ENCODE measurements around the gene MCM3AP. TPM values are rescaled to one million over a fixed set of nuclear protein-coding genes. Genes with fewer than 3 reads are reported as not detected.
A peak's percentile ranks its signal among the peaks of the same experiment; 100 is the strongest.

The MCM3AP gene
- 79.8 TPM for polyA plus RNA-seq (2012; ENCODE audit: insufficient read depth, insufficient read length, low read depth)

DNA sequence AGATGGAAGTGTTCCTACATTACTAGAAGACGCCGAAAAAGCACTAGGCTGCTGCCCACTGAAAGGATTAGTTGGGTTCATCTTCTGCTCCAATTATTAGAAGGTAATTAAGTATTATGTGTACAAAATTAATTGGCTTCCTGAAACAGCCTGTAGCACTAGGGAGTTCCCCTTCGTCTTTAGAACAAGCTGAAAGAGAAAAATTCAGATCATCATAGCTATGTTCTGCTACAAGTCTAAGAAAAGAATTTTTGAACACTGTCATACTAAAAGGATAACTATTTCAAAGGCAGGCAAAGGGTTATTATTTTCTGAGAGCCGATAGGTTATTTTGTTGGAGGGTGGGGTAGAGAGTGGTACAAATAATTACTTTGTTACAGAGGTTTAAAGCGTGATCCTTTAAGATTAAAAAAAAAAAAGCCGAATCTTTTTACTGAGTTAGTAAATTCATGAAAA lies at the start of gene MCM3AP:
MCM3AP (minus strand) TSS at position 406 of the 456 bp plus-strand sequence; CDS start at position 81, 325 bp downstream.
- Histone ChIP-seq H3K4me3 (ENCODE audit: low read depth, low read length) (peak within 1 kb of the TSS; percentile 83), H3K27me3 (no peaks in the 10 kb centered on the region), H3K4me1 (peaks cover 8% of the 10 kb centered on the region), H3K36me3 (peaks cover 35% of the 10 kb centered on the region), H3K9me3 (no peaks in the 10 kb centered on the region)
- TF ChIP-seq, protein P1, sequence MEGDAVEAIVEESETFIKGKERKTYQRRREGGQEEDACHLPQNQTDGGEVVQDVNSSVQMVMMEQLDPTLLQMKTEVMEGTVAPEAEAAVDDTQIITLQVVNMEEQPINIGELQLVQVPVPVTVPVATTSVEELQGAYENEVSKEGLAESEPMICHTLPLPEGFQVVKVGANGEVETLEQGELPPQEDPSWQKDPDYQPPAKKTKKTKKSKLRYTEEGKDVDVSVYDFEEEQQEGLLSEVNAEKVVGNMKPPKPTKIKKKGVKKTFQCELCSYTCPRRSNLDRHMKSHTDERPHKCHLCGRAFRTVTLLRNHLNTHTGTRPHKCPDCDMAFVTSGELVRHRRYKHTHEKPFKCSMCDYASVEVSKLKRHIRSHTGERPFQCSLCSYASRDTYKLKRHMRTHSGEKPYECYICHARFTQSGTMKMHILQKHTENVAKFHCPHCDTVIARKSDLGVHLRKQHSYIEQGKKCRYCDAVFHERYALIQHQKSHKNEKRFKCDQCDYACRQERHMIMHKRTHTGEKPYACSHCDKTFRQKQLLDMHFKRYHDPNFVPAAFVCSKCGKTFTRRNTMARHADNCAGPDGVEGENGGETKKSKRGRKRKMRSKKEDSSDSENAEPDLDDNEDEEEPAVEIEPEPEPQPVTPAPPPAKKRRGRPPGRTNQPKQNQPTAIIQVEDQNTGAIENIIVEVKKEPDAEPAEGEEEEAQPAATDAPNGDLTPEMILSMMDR (IDR thresholded peaks at IDR 0.05; ENCODE audit: low read depth, low read length), result no peak
- DNase-seq, result no peak

DNA sequence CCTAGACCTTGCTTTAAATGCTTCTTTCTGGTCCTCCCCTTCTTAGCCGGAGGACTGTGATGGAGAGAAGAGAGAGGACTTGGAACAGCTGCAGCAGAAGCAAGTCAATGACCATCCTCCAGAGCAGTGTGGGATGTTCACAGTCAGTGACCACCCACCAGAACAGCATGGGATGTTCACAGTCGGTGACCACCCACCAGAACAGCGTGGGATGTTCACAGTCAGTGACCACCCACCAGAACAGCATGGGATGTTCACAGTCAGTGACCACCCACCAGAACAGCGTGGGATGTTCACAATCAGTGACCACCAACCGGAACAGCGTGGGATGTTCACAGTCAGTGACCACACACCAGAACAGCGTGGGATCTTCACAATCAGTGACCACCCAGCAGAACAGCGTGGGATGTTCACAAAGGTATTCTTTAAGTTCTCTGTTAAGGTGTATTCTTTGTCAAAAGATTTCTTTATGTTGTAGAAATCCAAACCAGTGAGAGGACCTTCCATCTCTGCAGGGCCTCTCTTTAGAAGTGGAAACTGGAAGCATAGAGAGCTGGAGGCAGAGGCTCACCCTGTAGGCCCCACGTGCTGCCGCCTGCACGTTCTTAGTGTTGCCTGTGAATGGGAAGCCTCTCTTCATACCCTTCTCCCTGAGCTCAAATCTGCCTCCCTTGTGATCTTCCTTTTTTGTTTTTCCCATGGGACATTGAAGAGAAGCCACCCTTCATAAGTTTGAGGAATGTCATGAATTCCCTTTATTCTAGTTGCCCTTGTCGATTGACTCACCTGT lies 49.1 kb upstream of the MCM3AP start:
- Histone ChIP-seq H3K4me1 (no peaks in the 10 kb centered on the region), H3K36me3 (peaks cover 72% of the 10 kb centered on the region)
- TF ChIP-seq, protein P1 (IDR thresholded peaks at IDR 0.05; ENCODE audit: low read depth, low read length), result no peak

DNA sequence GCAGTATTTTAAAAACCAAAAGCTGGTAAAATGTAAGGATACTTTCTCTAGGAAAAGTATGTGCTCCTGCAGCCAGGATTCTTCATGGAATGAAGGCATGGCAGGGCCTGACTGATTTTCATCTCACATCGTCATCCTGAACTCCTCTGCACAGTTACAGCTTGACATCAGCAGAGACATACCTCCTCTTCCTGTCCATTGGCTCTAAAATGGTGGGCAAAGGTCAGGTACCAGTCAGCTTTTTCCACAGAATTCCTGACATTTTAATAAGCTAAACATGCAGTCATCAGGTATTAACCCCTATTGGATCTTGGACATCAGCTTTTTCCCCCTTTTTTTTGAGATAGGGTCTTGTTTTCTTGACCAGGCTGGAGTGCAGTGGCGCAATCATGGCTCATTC lies 44.4 kb upstream of the MCM3AP start:
- TF ChIP-seq, protein P1 (IDR thresholded peaks at IDR 0.05; ENCODE audit: low read depth, low read length), result no peak
- peaks cover 38% of the 10 kb centered on the region for H3K36me3 ChIP-seq
- no peaks in the 10 kb centered on the region for H3K4me1 ChIP-seq
- H3K4me3 ChIP-seq (ENCODE audit: low read depth, low read length), result no peak overlapping the region
- DNase-seq, result no peak
- no peaks in the 10 kb centered on the region for H3K9me3 ChIP-seq
- H3K27me3 ChIP-seq, result no peaks in the 10 kb centered on the region

More for the DNA sequence above, 49.1 kb upstream of the MCM3AP start:
- Histone ChIP-seq H3K9me3 (no peaks in the 10 kb centered on the region), H3K4me3 (ENCODE audit: low read depth, low read length) (no peak overlapping the region), H3K27me3 (no peaks in the 10 kb centered on the region)
- DNase-seq, result no peak

DNA sequence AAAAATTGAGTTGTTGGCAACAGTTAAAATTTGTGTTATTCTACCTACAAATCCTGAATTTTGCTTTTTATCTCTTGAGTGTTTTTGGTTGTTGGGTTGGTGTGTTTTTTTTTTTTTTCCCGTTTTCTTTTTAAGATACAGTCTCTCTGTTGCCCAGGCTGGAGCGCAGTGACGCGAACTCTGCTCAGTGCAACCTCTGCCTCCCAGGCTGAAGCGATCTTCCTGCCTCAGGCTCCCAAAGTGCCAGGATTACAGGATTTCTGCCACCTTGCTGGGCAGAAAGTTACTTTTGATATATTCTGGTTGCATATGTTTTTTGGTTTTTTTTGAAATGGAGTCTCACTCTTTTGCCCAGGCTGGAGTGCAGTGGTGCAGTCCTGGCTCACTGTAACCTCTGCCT lies 42.7 kb upstream of the MCM3AP start:
- H3K27me3 ChIP-seq, result no peaks in the 10 kb centered on the region
- H3K36me3 ChIP-seq, result peaks cover 35% of the 10 kb centered on the region
- TF ChIP-seq, protein P1 (IDR thresholded peaks at IDR 0.05; ENCODE audit: low read depth, low read length), result no peak
- no peaks in the 10 kb centered on the region for H3K4me1 ChIP-seq
- no peak for DNase-seq
- H3K4me3 ChIP-seq (ENCODE audit: low read depth, low read length), result no peak overlapping the region
- no peaks in the 10 kb centered on the region for H3K9me3 ChIP-seq

DNA sequence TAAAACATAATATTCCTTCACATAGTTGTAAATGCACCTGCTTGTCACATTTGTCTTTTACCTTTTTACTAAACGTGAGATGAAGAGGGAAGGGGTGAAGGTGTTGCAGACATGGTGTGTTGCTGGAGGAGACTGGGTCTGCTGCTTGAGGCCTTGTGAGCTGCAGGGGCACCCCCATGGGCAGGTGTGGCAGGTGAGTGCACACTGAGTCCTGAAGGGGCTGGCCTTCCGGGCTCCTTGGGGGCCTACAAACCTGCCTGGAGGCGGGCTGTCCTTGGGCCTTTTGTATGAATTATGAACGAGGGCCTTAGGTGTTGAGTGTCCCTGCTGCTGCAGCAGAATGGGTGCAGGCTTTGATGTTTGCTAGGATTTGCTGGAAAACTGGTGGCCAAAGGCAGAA lies 42.3 kb upstream of the MCM3AP start:
- H3K9me3 ChIP-seq, result no peaks in the 10 kb centered on the region
- no peak for DNase-seq
- H3K4me1 ChIP-seq, result no peaks in the 10 kb centered on the region
- TF ChIP-seq, protein P1 (IDR thresholded peaks at IDR 0.05; ENCODE audit: low read depth, low read length), result no peak
- H3K36me3 ChIP-seq, result peaks cover 33% of the 10 kb centered on the region
- no peak overlapping the region for H3K4me3 ChIP-seq (ENCODE audit: low read depth, low read length)
- H3K27me3 ChIP-seq, result no peaks in the 10 kb centered on the region

DNA sequence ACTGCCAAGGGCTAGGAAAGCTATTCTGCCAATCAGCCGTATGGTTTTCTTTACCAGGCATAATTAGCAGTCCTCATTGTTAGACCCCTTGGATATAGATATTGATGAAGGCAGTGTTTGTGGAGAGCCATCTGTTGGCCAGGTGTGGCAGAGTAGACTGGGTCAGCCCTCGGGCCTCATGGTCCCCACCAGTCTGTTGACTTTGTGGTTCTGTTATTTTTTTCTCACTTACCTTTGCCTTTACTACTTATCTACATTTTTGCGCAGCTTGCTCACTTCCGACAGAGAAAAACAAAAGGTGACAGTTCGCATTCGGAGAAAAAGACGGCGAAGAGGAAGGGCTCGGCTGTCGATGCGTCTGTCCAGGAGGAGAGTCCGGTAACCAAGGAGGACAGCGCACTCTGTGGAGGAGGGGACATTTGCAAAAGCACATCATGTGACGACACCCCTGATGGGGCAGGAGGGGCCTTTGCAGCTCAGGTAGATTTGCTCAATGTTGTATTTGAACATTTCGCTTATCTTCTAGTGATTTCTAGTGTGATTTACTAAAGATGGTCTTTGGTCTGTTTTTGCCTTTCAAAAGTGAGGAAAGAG lies 40.8 kb upstream of the MCM3AP start:
- no peak for DNase-seq
- TF ChIP-seq, protein P1 (IDR thresholded peaks at IDR 0.05; ENCODE audit: low read depth, low read length), result no peak
- Histone ChIP-seq H3K4me3 (ENCODE audit: low read depth, low read length) (peak overlapping the region; percentile 85), H3K4me1 (no peaks in the 10 kb centered on the region), H3K36me3 (peaks cover 22% of the 10 kb centered on the region), H3K27me3 (no peaks in the 10 kb centered on the region), H3K9me3 (no peaks in the 10 kb centered on the region)

Data from BE2C (cell line).